Prostate gland (tissue), 2 donors: ENCODE data around the gene NAPA. TPM values are rescaled to one million over a fixed set of nuclear protein-coding genes. Genes with fewer than 3 reads are reported as not detected.
"Not testable (repeated sequence)": the region's sequence is repeated elsewhere in the genome, so short reads cannot be mapped to it uniquely, and the experiment has no call there.

ENCODE experiments used
- DNase-seq: peaks from one replicate; pipeline ENCODE4 v3.0.0-alpha.2; 2019; ENCODE audit warnings: low spot score
- H3K27ac ChIP-seq, 2 donors: fragments of 200-600 bp; sonication (generic); 2 replicates each; pipeline ENCODE4 v1.5.1; 2017 to 2019
- H3K27me3 ChIP-seq: fragments of 200-600 bp; sonication (generic); replicated peaks from 2 replicates; pipeline ENCODE4 v1.5.1; 2019; ENCODE audit not compliant: insufficient read depth
- H3K36me3 ChIP-seq, 2 donors: fragments of 200-600 bp; sonication (generic); 1 replicate in 1 of 2; 2 replicates in 1 of 2; pipeline versions ENCODE4 v1.5.1 to v1.8.1; 2017 to 2019
- H3K4me1 ChIP-seq: fragments of 200-600 bp; sonication (generic); replicated peaks from 2 replicates; pipeline ENCODE4 v1.5.1; 2019
- H3K4me3 ChIP-seq, 2 donors: fragments of 200-600 bp; sonication (generic); 2 replicates each; pipeline ENCODE4 v1.5.1; 2017 to 2019
- H3K9me3 ChIP-seq: fragments of 200-600 bp; sonication (generic); 2 replicates; pipeline ENCODE4 v1.5.1; 2017
- CTCF ChIP-seq, 4 experiments: fragments of 200-600 bp in 2 of 4; fragments of 450-650 bp in 2 of 4; sonication (generic) in 2 of 4; IDR thresholded peaks; 1 replicate in 3 of 4; 2 replicates in 1 of 4; pipeline ENCODE4 v1.5.1; 2016 to 2019; ENCODE audit warnings: antibody characterized with exemption in 4 of 4, mild to moderate bottlenecking in 2 of 4, moderate library complexity in 2 of 4
- POLR2A ChIP-seq: fragments of 450-650 bp; IDR thresholded peaks from one replicate; pipeline ENCODE4 v1.6.1; 2016; ENCODE audit warnings: antibody characterized with exemption, mild to moderate bottlenecking
- POLR2AphosphoS5 ChIP-seq: sonication (generic); formaldehyde crosslinking; IDR thresholded peaks from one replicate; pipeline ENCODE4 v1.6.1; 2017; ENCODE audit warnings: antibody characterized with exemption
- WGBS: methylation state at CpG from one replicate; pipeline ENCODE4 v1.1.5; 2018; 5-methylcytosine and 5-hydroxymethylcytosine counted together
- intact Hi-C: fragments of 100-400 bp; cut with DNase I; formaldehyde crosslinking; loops from one replicate; pipeline ENCODE4 v1.14.2; 2022
- total RNA-seq, 2 donors: library from RNA; depleted of rRNA; stranded (reverse); fragments of >200 nt; gene quantifications; one replicate each; pipeline ENCODE4 v1.1.0, GENCODE V29; 2016

The NAPA gene
- total RNA-seq, 2 donors from 2014 or later, result 263 to 422 TPM

DNA sequence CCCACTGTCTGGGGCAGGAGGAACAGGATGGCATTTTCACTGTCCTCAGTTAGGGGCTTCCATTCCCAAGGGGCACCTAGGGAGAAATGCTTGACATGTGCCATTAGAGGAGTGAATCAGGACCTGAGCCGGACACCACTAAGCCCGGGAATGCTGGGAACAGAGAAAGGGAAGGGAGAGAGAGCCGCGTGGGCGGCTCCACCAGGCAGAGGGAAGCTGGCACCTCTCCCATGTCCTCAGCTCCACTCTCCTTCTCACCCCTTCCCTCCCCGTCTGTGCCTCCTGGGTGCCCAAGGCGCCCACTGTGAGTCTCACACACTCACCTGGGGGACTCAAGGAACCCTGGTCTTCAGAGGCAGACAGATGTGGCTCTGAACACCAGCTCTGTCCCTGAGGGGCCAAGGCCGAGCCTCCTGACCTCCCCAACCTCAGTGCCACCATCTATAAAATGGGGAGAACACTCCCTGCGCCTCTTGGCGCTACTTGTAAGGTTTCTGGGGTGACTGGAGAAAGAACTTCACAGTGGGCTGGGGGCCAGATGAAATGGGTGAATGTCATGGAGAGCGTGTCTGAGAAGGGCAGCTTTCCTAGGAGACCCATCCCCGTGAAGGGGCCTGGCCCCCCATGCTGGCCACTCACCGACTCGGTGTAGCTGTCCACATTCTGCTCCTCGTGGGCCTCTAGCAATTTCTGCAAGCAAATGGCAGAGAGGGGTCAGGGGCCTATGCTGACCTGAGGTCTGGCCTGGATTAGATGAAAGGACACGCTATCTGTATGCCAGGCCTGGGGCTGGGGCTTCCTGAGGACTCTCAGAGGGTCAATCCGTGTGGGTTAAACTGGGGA is 25.6 kb downstream of the NAPA start:
- Histone ChIP-seq H3K4me1 (peaks cover 4% of the 10 kb centered on the region), H3K9me3 (no peaks in the 10 kb centered on the region), H3K27ac (peak overlapping the region in 1 of 2 donors; percentile 27), H3K27me3 (no peaks in the 10 kb centered on the region), H3K36me3 (peaks cover 4 to 21% of the 10 kb centered on the region in 2 donors), H3K4me3 (no peak overlapping the region)
- intact Hi-C loops, result no loop called here
- no peak for DNase-seq
- WGBS, result 82% methylated on average over 17 of the region's 17 CpGs
- TF ChIP-seq POLR2AphosphoS5 (no peak), CTCF (IDR thresholded peaks at IDR 0.05) (no peak), POLR2A (no peak)

- intact Hi-C loops, result no loop called here
- H3K36me3 ChIP-seq, result peaks cover 4 to 16% of the 10 kb centered on the region in 2 donors
- peaks cover 4% of the 10 kb centered on the region for H3K4me1 ChIP-seq
- no peak for DNase-seq
- TF ChIP-seq CTCF (IDR thresholded peaks at IDR 0.05), result no peak
- no peak for TF ChIP-seq POLR2AphosphoS5
- no peak for TF ChIP-seq POLR2A
- no peak overlapping the region for H3K27ac ChIP-seq
- 86% methylated on average over 19 of the region's 19 CpGs for WGBS
- H3K27me3 ChIP-seq, result no peaks in the 10 kb centered on the region
- no peak overlapping the region for H3K4me3 ChIP-seq
- H3K9me3 ChIP-seq, result no peaks in the 10 kb centered on the region
These were observed 27.0 kb downstream of the NAPA start for GRCh38 chr19:47487551-47488515.

DNA sequence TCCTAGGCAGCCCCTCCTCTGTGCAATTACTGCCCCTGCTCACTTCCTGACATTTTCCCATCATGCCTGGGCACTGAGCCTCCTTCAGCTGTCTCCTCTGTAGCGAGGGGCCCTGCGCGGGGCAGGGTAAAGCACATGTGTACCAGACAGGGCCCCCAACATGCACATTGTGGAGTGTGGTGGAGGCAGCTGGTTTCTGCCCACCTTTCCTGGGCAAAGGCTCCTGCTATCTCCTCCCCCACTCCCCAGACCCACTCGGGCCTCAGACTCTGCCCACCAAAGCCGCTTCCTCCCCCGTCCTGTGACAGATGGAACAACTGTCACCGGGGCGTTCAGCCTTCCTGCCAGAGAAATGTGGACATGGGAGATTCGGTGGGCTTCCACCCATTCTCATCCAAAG is 28.0 kb downstream of the NAPA start:
- peaks cover 4% of the 10 kb centered on the region for H3K4me1 ChIP-seq
- intact Hi-C loops, result no loop called here
- H3K36me3 ChIP-seq, result peaks cover 2 to 9% of the 10 kb centered on the region in 2 donors
- no peak overlapping the region for H3K4me3 ChIP-seq
- H3K27me3 ChIP-seq, result no peaks in the 10 kb centered on the region
- H3K9me3 ChIP-seq, result no peaks in the 10 kb centered on the region
- no peak for DNase-seq
- TF ChIP-seq POLR2A (no peak), POLR2AphosphoS5 (no peak), CTCF (IDR thresholded peaks at IDR 0.05) (no peak)
- no peak overlapping the region for H3K27ac ChIP-seq
- WGBS, result 66% methylated on average over 9 of the region's 9 CpGs

DNA sequence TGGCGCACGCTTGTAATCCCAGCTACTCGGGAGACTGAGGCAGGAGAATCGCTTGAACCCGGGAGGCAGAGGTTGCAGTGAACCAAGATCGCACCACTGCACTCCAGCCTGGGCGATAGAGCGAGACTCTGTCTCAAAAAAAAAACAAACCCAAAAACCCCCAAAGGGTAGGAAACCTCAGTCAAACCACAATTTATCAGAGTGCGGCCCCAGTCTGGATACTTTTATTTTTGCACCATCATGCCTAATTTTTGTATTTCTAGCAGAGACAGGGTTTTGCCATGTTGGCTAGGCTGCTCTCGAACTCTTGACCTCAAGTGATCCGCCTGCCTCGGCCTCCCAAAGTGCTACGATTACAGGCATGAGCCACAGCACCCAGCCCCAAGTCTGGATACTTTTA is 28.6 kb downstream of the NAPA start:
- H3K9me3 ChIP-seq, intact Hi-C loops, H3K4me1 ChIP-seq, H3K27me3 ChIP-seq, H3K4me3 ChIP-seq, H3K36me3 ChIP-seq, H3K27ac ChIP-seq, DNase-seq: not testable (repeated sequence)
- WGBS, result 93% methylated on average over 13 of the region's 13 CpGs

GRCh38 chr19:47485210-47485609 is 29.7 kb downstream of the NAPA start:
- peak overlapping the region in 1 of 2 donors; percentile 93 for H3K27ac ChIP-seq
- TF ChIP-seq POLR2AphosphoS5 (no peak), POLR2A (no peak)
- intact Hi-C loops, result no loop called here
- DNase-seq, result no peak
- H3K4me1 ChIP-seq, result peaks cover 4% of the 10 kb centered on the region
- no peak overlapping the region for H3K4me3 ChIP-seq
- no peaks in the 10 kb centered on the region for H3K9me3 ChIP-seq
- H3K36me3 ChIP-seq, result peaks cover 0 to 9% of the 10 kb centered on the region in 2 donors
- 82% methylated on average over 6 of the region's 6 CpGs for WGBS
- no peaks in the 10 kb centered on the region for H3K27me3 ChIP-seq
